ENCODE measurements around the gene EIF4EBP3. TPM values are rescaled to one million over a fixed set of nuclear protein-coding genes. Genes with fewer than 3 reads are reported as not detected.

EIF4EBP3 gene
- total and polyA plus RNA-seq, 2 of the 4 experiments (the other 2 are of a cell fraction) = 0.36 to 2.1 TPM

Small RNA genes lying within 50 kb of the gene (microRNA-seq; reads per million reads assigned to microRNA genes)
- gene MIR6831 (ENCODE audit: unreplicated experiment) (not detected), gene RF00279 (ENCODE audit: insufficient read depth, insufficient read length) (not detected), gene RF00443 (ENCODE audit: insufficient read depth, insufficient read length) (not detected)

Small RNA genes lying within 50 kb of the gene (small RNA-seq; reads per million reads assigned to genes)
- gene RF00279 (0 reads per million in 5 experiments), gene RF00443 (0 reads per million in 5 experiments)

Other genes starting within 250 kb of the EIF4EBP3 start
- 92.8 and 98.8 TPM in 2 replicates for gene PFDN1, start 244.6 kb upstream of the EIF4EBP3 start, total RNA-seq (2012; rRNA removed)
- gene PFDN1, start 244.6 kb upstream of the EIF4EBP3 start, polyA plus RNA-seq (2012; rRNA removed) = 134 and 140 TPM in 2 replicates
- gene HBEGF, start 201.1 kb upstream of the EIF4EBP3 start, total RNA-seq (2012; rRNA removed) = 18.8 and 26.9 TPM in 2 replicates
- gene HBEGF, start 201.1 kb upstream of the EIF4EBP3 start, polyA plus RNA-seq (2012; rRNA removed) = 36.1 and 48.7 TPM in 2 replicates
- gene SLC4A9, start 187.5 kb upstream of the EIF4EBP3 start, total RNA-seq (2012; rRNA removed) = not detected in 2 replicates
- not detected in 2 replicates for gene SLC4A9, start 187.5 kb upstream of the EIF4EBP3 start, polyA plus RNA-seq (2012; rRNA removed)
- 36.7 and 46.4 TPM in 2 replicates for gene ANKHD1, start 145.8 kb upstream of the EIF4EBP3 start, total RNA-seq (2012; rRNA removed)
- gene ANKHD1, start 145.8 kb upstream of the EIF4EBP3 start, polyA plus RNA-seq (2012; rRNA removed) = 29.1 and 32.1 TPM in 2 replicates
- gene SRA1, start 9.8 kb downstream of the EIF4EBP3 start, total RNA-seq (2012; rRNA removed) = 52.9 and 53.9 TPM in 2 replicates
- gene SRA1, start 9.8 kb downstream of the EIF4EBP3 start, polyA plus RNA-seq (2012; rRNA removed) = 54.8 TPM in 2 replicates
- 6.6 and 8.1 TPM in 2 replicates for gene APBB3, start 16.9 kb downstream of the EIF4EBP3 start, total RNA-seq (2012; rRNA removed)
- 21.4 and 23.8 TPM in 2 replicates for gene APBB3, start 16.9 kb downstream of the EIF4EBP3 start, polyA plus RNA-seq (2012; rRNA removed)
- gene SLC35A4, start 17.2 kb downstream of the EIF4EBP3 start, total RNA-seq (2012; rRNA removed) = 17.2 and 19.2 TPM in 2 replicates
- 66.4 and 69.7 TPM in 2 replicates for gene SLC35A4, start 17.2 kb downstream of the EIF4EBP3 start, polyA plus RNA-seq (2012; rRNA removed)
- gene CD14, start 85.5 kb downstream of the EIF4EBP3 start, total RNA-seq (2012; rRNA removed) = 0.18 TPM in 1 of 2 replicates, not detected in the other
- gene CD14, start 85.5 kb downstream of the EIF4EBP3 start, polyA plus RNA-seq (2012; rRNA removed) = 0.17 and 0.19 TPM in 2 replicates
- 4.2 and 6.6 TPM in 2 replicates for gene TMCO6, start 91.8 kb downstream of the EIF4EBP3 start, total RNA-seq (2012; rRNA removed)
- 7.2 and 10.6 TPM in 2 replicates for gene TMCO6, start 91.8 kb downstream of the EIF4EBP3 start, polyA plus RNA-seq (2012; rRNA removed)
- gene NDUFA2, start 100.0 kb downstream of the EIF4EBP3 start, total RNA-seq (2012; rRNA removed) = 20.4 and 30.0 TPM in 2 replicates
- 104 and 131 TPM in 2 replicates for gene NDUFA2, start 100.0 kb downstream of the EIF4EBP3 start, polyA plus RNA-seq (2012; rRNA removed)
- gene IK, start 100.2 kb downstream of the EIF4EBP3 start, total RNA-seq (2012; rRNA removed) = 137 and 143 TPM in 2 replicates
- 99.8 and 105 TPM in 2 replicates for gene IK, start 100.2 kb downstream of the EIF4EBP3 start, polyA plus RNA-seq (2012; rRNA removed)
- gene WDR55, start 117.2 kb downstream of the EIF4EBP3 start, total RNA-seq (2012; rRNA removed) = 19.2 and 20.4 TPM in 2 replicates
- gene WDR55, start 117.2 kb downstream of the EIF4EBP3 start, polyA plus RNA-seq (2012; rRNA removed) = 18.0 and 19.0 TPM in 2 replicates
- gene DND1, start 125.9 kb downstream of the EIF4EBP3 start, total RNA-seq (2012; rRNA removed) = under 0.01 TPM in 2 replicates
- 0.63 and 0.67 TPM in 2 replicates for gene DND1, start 125.9 kb downstream of the EIF4EBP3 start, polyA plus RNA-seq (2012; rRNA removed)
- 134 and 141 TPM in 2 replicates for gene HARS1, start 143.7 kb downstream of the EIF4EBP3 start, total RNA-seq (2012; rRNA removed)
- gene HARS1, start 143.7 kb downstream of the EIF4EBP3 start, polyA plus RNA-seq (2012; rRNA removed) = 89.3 and 97.6 TPM in 2 replicates
- gene HARS2, start 143.8 kb downstream of the EIF4EBP3 start, total RNA-seq (2012; rRNA removed) = 30.1 and 36.9 TPM in 2 replicates
- gene HARS2, start 143.8 kb downstream of the EIF4EBP3 start, polyA plus RNA-seq (2012; rRNA removed) = 26.5 and 33.0 TPM in 2 replicates
- gene ZMAT2, start 152.8 kb downstream of the EIF4EBP3 start, total RNA-seq (2012; rRNA removed) = 16.3 and 44.7 TPM in 2 replicates
- 32.2 and 41.2 TPM in 2 replicates for gene ZMAT2, start 152.8 kb downstream of the EIF4EBP3 start, polyA plus RNA-seq (2012; rRNA removed)
- gene PCDHA1, start 238.5 kb downstream of the EIF4EBP3 start, total RNA-seq (2012; rRNA removed) = under 0.01 TPM in 1 of 2 replicates, not detected in the other
- 0.05 and 0.07 TPM in 2 replicates for gene PCDHA1, start 238.5 kb downstream of the EIF4EBP3 start, polyA plus RNA-seq (2012; rRNA removed)
- not detected in 2 replicates for gene PCDHA2, start 247.2 kb downstream of the EIF4EBP3 start, total RNA-seq (2012; rRNA removed)
- gene PCDHA2, start 247.2 kb downstream of the EIF4EBP3 start, polyA plus RNA-seq (2012; rRNA removed) = not detected in 2 replicates